NB4 (cell line): ENCODE data around the gene ZNF143.
"Not testable (repeated sequence)": the region's sequence is repeated elsewhere in the genome, so short reads cannot be mapped to it uniquely, and the experiment has no call there.

Experiments
- DNase-seq: peaks from one replicate; pipeline ENCODE4 v3.0.0; 2010; ENCODE audit warnings: low read depth
- H3K4me3 ChIP-seq: one replicate; pipeline ENCODE4 v1.5.1; 2011; ENCODE audit warnings: mild to moderate bottlenecking, low read depth, low read length, moderate library complexity
- MYC ChIP-seq: IDR thresholded peaks from 2 replicates; pipeline ENCODE4 v1.6.1; 2011; ENCODE audit warnings: low read depth, low read length
- POLR2A ChIP-seq: IDR thresholded peaks from 2 replicates; pipeline ENCODE4 v1.6.1; 2011; ENCODE audit warnings: mild to moderate bottlenecking; ENCODE audit not compliant: insufficient read length; ENCODE audit errors: extremely low read depth
- TF ChIP-seq, protein P1 (sequence below): IDR thresholded peaks from one replicate; pipeline ENCODE4 v1.5.1; 2012; ENCODE audit warnings: low read depth, low read length
- TF ChIP-seq, protein P2 (sequence below): IDR thresholded peaks from 2 replicates; pipeline ENCODE4 v1.6.1; 2011; ENCODE audit warnings: low read depth, low read length

The ZNF143 gene

DNA sequence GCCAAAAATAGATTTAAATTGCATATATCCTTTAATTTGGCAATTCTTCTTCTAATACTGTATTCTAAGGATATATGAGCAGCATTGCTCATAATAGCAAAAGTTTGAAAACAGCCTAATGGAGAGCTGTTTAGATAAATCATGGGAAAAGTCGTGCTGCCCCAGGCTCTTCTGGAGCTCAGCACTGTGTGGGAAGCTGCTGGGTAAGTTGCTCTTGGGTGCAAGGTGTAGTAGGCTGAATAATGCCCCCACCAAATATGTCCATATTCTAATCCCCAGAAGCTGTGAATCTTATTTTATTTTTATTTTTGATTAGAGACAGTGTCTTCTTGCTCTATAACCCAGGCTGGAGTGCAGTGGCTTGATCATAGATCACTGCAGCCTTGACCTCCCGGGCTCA, 77.7 kb downstream of the ZNF143 start:
- no peak for DNase-seq
- no peak overlapping the region for H3K4me3 ChIP-seq
- no peak for TF ChIP-seq MYC
- TF ChIP-seq, protein P1, sequence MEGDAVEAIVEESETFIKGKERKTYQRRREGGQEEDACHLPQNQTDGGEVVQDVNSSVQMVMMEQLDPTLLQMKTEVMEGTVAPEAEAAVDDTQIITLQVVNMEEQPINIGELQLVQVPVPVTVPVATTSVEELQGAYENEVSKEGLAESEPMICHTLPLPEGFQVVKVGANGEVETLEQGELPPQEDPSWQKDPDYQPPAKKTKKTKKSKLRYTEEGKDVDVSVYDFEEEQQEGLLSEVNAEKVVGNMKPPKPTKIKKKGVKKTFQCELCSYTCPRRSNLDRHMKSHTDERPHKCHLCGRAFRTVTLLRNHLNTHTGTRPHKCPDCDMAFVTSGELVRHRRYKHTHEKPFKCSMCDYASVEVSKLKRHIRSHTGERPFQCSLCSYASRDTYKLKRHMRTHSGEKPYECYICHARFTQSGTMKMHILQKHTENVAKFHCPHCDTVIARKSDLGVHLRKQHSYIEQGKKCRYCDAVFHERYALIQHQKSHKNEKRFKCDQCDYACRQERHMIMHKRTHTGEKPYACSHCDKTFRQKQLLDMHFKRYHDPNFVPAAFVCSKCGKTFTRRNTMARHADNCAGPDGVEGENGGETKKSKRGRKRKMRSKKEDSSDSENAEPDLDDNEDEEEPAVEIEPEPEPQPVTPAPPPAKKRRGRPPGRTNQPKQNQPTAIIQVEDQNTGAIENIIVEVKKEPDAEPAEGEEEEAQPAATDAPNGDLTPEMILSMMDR: no peak
- TF ChIP-seq POLR2A: no peak
- TF ChIP-seq, protein P2, sequence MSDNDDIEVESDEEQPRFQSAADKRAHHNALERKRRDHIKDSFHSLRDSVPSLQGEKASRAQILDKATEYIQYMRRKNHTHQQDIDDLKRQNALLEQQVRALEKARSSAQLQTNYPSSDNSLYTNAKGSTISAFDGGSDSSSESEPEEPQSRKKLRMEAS: no peak

DNA sequence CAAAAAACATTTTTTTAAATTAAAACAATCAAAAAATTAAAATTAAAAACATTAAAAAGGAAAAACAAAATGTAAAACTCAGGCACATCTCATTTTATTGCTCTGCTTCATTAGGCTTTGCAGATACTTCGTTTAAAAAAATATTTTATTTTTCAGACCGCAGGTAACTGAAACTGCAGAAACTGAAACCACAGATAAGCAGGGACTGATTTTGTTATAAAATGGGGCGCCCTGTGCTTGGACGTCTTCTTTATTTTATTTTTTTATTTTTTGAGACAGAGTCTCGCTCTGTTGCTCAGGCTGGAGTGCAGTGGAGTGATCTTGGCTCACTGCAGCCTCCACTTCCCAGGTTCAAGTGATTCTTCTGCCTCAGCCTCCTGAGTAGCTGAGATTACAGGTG, 88.4 kb downstream of the ZNF143 start:
- DNase-seq, H3K4me3 ChIP-seq: not testable (repeated sequence)

GRCh38 chr11:9550191-9550628, 89.4 kb downstream of the ZNF143 start:
- no peak overlapping the region for H3K4me3 ChIP-seq
- no peak for DNase-seq
- TF ChIP-seq, protein P1: no peak
- TF ChIP-seq POLR2A (no peak), MYC (no peak)
- TF ChIP-seq, protein P2: no peak

DNA sequence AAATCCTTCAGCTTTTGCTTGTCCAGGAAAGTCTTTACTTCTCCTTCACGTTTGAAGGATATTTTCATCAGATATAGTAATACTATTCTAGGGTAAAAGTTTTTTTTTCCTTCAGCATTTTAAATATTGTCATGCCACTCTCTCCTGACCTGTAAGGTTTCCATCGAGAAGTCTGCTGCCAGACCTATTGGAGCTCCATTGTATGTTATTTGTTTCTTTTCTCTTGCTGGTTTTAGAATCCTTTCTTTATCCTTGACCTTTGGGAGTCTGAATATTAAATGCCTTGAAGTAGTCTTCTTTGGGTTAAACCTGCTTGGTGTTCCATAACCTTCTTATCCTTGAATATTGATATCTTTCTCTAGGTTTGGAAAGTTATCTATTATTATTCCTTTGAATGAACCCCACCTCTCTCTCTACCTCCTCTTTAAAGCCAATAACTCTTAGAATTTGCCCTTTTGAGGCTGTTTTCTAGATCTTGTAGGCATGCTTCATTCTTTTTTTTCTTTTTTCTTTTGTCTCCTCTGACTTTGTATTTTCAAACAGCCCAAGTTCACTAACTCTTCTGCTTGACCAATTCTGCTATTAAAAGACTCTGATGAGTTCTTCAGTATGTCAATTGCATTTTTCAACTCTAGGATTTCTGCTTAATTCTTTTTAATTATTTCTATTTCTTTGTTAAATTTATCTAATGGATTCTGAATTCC, 100.6 kb downstream of the ZNF143 start:
- DNase-seq: no peak
- TF ChIP-seq, protein P1: no peak
- TF ChIP-seq MYC: no peak
- TF ChIP-seq POLR2A: no peak
- TF ChIP-seq, protein P2: no peak
- no peak overlapping the region for H3K4me3 ChIP-seq

DNA sequence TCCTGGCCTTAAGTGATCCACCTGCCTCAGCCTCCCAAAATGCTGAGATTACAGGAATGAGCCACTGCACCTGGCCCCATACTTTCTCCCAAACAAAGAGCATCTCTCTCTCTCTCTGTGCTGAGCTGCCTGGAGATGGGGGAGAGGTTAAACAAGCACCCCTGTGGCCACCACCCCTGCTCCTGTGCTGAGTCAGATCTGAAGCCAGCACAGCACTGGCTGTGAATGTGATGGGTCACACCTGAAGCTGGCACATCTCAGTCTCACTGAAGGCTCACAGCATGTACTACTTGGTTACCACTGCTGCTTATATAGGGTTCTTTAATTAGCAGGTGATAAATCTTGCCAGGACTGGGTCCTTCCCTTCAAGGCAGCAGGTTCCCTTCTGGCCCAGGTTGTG, 101.9 kb downstream of the ZNF143 start:
- DNase-seq: no peak
- no peak overlapping the region for H3K4me3 ChIP-seq
- TF ChIP-seq MYC (no peak), POLR2A (no peak)
- TF ChIP-seq, protein P1: no peak
- TF ChIP-seq, protein P2: no peak

GRCh38 chr11:9563196-9563730, 102.5 kb downstream of the ZNF143 start:
- DNase-seq: no peak
- TF ChIP-seq MYC: no peak
- TF ChIP-seq, protein P1: no peak
- TF ChIP-seq POLR2A: no peak
- TF ChIP-seq, protein P2: no peak
- no peak overlapping the region for H3K4me3 ChIP-seq
